Inflammatory macrophage (primary cell): ENCODE measurements around the gene LIN54.
"Not testable (repeated sequence)": the region's sequence is repeated elsewhere in the genome, so short reads cannot be mapped to it uniquely, and the experiment has no call there.

Experiments
- DNase-seq, 2 donors: peaks; one replicate each; pipeline ENCODE4 v3.0.0-alpha.2; 2020 to 2022

The LIN54 gene

DNA sequence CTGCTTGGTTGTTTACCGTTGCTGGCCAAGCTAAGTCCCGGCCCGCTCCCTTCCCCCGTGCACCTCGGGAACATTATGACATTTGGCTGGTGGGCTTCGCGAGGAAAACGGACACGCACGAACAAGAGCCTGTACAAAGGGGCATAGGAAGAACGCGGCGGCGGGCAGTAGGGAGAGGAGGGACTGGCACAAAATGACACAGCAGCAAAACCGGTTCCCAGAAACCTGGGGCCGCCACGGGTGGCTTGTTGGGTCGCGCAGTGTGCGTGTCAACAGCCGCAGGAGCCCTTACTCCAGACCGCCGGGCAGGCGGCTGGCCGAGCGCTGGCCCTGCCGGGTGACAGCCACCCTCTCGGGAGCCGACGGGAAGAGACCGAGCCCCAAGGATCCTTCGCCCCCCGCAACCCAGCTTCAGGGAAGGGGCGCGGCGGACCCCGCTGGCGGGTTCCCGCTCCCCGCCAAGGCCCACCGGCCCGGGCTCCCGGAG lies 1.6 kb upstream of the LIN54 start:
- DNase-seq: peak; percentile 20 to 45

DNA sequence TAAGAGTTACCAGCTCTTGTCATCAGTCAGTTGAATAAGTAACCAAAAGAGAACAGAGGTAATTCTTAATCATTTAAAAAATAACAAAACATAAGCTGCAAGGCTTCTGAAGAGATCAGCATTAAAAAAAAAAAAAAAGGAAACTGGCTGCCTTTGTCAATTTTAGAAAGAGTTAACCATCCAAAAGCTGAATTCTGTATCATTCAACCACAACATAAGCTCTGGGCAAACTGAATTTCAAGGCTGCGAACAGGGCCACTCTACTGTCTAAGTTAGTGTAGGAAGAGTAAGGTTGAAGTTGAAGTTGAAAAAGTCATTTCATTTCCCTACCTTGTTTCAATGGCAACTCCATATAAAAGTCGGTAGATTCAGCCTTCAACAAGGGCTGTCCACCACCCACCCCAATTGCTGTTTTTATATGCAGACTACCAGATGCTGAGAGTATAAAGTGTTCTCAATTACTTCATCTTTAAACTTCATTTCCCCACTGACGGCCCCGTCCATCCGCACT lies 1.1 kb upstream of the LIN54 start:
- peak in 1 of 2 donors; percentile 18 for DNase-seq

DNA sequence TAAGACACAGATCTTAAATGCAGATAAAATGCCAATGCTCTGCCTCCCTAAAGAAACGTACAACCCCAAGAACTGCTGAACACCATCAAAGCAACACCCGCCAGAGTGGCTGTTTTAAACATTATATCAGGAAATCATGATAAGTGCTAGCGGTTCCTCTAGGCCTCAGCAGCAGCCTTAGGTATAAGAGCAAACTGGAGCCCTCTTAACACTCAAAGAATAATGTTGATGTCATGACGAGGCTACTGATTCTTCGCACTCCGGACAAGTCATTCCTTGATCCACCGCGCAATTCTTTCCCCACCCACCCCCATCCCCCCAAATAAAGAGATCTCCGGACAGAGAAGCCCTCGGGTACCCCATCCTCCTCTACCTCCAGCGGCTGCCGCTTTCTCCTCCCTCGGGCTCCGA lies 507 bp downstream of the LIN54 start:
- peak; percentile 11 to 18 for DNase-seq

DNA sequence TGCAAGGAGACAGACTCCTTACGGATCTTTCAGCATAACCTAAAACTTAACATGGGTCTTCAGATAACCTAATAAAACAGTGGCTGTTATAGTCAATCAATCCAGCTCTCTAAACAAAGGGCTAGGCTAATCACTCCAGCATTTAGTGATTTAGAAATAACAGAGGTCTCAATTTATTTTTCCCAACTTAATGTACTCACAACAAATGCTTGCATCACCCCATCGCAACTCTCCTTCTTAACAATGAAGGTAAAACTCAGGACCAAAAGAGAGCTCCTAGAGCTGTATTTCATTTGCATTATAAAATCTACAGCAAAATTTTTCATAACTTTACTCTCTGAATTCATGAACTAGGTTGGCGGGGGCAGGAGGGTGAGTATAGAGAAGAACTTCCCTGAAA lies 1.1 kb downstream of the LIN54 start:
- no peak for DNase-seq

DNA sequence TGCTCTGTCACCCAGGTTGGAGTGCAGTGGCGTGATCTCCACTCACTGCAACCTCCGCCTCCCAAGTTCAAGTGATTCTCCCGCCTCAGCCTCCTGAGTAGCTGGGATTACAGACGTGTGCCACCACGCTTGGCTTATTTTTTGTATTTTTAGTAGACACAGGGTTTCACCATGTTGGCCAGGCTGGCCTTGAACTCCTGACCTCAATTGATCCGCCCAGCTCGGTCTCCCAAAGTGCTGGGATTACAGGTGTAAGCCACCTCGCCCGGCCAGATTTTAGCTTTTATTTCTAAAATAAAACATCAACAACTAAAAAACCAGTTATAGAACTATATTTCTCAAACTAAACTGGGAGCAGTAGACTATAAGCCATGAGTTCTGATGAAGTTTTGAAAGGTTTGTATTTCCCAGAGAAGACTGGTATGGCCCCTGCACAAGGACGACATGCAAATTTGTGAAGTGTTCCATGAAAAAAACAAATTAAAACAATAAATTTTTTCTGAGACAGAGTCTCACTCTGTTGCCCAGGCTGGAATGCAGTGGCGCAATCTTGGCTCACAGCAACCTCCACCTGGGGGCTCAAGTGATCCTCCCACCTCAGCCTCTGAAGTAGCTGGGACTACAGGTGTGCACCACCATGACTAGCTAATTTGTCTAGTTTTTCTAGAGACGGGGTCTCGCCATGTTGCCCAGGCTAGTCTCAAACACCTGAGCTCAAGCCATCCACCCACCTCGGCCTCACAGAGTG lies 7.4 kb downstream of the LIN54 start:
- DNase-seq: not testable (repeated sequence)

DNA sequence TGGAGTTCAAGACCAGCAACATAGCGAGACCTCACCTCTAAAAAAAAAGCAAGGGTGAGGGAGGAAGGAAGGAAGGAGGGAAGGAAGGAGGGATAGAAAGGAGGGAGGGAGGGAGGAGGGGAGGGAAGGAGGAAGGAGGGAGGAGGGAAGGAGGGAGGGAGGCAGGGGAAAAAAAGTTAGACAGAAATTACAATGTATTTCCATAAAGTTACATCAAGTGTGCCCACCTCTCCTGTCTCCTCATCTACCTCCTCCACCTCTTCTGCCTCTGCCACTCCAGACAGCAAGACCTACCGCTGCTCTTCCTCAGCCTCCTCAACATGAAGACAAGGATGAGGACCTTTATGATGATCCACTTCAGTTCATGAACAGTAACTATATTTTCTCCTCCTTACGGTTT lies 8.3 kb downstream of the LIN54 start:
- DNase-seq: no peak

DNA sequence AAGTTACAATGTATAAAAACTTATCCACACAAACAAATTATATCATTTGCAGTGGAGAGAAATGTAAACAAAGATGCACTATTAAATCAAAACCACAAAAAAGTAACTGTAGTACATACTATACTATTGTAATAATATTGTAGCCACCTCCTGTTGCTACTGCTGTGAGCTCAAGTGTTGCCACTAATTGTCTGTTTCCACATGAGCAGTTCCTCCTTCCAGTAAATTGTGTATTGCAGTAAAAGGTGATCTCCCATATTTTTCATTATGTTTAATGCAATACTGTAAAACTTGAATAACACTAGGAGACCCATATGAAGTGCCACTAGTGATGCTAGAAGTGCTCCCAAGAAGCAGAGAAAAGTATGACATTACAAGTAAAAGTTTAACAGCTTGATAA lies 11.7 kb downstream of the LIN54 start:
- DNase-seq: no peak

DNA sequence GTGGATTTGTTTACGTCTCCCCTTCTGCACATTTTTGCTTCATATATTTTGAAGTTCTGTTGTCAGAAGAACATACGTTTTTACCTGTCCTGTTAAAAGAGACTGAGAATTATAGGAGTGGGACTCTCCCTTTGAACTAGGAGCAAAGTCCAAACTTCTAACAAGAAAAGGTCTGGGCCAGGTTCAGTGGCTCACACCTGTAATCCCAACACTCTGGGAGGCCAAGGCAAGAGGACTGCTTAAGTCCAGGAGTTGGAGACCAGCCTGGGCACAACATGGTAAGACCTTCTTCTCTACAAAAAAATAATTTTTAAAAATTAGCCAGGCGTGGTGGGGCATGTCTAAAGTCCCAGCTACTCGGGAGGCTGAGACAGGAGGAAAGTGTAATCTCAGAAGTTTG lies 15.8 kb downstream of the LIN54 start:
- DNase-seq: no peak

DNA sequence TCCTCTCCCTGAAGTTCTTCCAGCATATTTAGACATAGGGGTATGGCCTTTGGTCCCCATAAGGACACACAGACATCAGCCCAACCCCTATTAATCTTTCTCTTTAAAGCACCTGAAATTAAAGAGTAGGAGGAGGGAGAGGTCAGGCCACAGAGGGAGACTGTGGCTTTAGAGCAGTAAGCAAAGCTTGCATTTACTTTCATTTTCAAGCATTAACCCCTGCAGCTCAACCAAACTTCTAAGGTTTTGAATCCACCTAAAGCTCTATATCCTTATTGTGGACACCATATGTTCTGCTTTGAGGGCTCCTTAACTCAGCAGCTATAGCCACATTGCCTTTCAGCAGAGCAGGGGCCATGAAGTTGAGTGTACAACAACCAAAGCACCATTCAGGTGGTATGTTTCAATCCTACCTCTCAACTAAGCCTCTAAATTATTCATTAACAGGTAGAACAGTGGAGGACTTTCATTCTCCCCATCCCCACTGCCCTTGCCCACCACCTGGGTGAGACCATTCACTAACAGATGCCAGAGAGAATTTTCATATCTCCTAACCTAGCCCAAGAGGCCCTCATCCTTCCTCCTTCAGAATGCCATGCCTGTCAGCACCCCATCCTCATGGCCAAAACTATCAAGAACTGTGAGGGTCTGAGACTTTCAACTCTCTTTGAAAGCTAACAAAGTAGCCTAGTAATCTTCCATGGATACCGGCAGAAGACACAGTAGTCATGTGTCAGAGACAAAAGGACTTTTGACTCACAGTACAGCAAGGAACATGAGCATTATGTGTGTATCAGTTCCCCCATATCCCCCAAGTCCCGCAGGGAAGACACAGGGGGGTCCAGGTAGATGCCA lies 20.8 kb downstream of the LIN54 start:
- no peak for DNase-seq

DNA sequence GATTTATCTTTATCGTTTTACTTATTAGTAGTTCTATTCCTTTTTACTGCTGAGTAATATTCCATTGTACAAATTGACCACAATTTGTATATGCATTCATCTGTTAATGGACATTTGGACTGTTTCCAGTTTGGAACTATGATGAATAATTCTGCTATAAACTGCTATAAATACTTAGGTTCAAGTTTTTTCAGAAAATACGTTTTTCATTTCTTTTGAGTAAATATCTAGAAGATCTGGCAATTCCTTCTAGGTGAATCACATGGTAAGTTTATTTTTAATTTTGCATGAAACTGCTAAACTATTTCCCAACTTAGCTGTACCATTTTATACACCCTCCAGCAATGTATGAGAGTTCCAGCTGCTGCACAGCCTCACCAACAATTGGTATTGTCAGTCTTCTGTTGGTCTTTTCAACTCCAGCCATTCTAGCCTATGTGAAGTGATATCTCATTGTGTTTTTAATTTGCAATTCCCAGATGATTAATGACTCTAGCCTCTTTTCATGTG lies 22.2 kb downstream of the LIN54 start:
- DNase-seq: no peak

DNA sequence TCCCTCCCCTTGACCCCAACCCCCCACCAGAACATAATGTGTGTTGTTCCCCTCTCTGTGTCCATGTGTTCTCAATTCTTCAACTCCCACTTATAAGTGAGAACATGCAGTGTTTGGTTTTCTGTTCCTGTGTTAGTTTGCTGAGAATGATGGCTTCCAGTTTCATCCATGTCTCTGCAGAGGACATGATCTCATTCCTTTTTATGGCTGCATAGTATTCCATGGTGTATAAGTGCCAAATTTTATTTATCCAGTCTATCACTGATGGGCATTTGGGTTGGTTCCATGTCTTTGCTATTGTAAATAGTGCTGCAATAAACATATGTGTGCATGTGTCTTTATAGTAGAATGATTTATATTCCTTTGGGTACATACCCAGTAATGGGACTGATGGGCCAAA lies 23.1 kb downstream of the LIN54 start:
- not testable (repeated sequence) for DNase-seq

DNA sequence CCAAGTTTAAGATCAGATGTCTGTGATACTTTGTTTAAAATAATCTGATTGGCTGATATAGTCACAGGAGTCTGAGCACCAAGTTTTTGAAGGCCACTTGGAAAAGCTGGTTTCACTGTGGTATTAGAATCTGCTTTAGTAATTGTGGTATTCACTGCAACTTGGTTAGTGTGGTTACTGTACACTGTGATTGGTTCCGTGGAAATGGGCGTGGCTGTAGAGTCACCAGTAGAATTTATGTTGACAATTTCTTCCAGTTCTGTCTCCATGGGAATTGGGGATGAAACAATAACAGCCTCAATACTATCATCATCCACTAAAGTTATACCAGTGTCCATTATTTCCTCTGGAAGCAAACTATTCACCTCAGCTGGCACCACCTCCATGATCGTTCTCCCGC lies 26.2 kb downstream of the LIN54 start:
- DNase-seq: peak in 1 of 2 donors; percentile 37

DNA sequence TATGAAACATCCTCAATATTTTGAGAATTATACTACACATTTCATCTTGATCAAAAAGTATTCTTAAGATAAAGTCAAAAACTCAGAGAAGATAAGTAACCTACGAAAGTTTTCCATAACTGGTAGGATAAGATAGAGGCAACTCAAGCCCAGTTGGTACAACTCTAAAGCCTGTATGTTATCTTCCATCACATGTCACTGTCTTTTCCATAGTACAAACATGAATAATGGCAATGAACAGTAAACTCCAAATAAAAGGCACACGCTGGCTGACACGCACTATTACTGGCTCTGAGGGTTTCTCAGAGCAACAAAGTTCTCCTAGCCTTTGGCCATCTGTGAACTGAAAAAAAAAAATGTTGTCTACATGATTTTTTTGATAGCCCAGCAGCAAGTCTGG lies 27.2 kb downstream of the LIN54 start:
- no peak for DNase-seq

DNA sequence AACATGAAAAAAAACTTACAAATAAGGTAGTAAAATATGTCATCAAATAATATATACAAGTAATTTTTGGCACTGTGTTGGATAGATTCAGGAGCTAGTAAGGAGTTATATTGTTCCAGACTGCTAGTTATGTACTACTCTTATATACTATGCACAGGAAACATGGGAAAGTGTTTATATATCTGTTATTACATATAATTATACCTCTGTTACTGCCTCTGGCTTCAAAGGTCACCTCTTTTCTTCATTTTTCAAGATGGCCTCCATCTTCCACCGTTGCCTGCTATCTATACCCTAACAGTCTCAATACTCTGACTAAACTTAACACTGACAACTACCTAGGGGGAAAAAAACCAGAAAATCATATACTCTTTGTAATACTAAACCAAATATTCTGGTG lies 29.5 kb downstream of the LIN54 start:
- DNase-seq: no peak

DNA sequence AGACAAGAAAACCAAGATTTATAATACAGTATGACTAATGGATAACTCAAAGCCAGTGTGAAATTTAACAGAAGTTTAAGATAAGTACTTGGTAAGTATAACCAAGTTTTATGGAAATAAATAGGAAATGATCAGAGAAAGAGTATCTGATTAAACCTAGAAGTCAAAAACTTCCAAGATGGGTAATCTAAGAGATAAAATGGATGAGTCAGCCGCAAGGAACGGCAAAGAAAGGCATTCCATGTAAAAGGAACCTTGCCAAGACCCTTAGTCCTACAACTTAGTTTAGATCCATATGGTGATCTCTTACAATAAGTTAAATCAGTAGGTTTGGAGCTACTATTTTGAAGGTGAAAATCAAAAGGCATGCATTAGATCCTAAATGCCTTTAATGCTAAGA lies 34.8 kb downstream of the LIN54 start:
- no peak for DNase-seq

DNA sequence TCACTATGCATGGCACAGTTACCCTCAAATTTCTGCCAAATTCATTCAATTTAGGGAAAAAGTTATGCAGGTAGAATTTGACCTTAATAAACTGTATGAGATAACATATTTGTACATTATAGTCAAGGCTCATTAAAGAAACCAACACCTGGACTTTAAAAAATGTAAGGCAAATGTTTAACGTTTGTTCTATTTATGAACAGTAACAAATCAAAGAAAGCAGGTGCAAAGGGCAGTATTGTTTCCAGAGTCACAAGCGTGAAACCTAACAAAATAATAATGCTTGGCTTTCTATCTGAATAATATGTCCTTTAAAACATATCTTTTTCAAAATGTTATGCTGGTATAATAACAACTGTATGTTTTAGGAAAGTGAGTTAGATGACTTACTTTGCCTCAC lies 41.2 kb downstream of the LIN54 start:
- no peak for DNase-seq

DNA sequence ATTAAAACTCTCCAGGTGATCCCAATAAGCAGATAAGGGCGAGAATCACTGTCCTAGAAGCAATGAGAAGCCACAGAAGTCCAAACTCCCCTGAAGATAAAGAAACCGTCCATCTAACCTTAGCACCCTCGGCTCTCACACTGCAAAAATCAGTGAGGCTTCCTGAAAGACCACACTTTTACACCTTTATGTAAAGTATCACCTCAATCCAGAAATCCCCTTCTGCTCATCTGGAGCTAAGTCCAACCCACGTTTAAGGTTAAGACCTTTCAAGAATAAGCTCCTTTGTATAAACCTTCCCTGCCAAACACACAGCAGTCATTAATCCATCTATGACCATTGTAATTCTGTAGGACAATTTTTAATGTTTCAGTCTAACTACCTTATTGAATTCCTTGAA lies 41.7 kb downstream of the LIN54 start:
- DNase-seq: no peak

DNA sequence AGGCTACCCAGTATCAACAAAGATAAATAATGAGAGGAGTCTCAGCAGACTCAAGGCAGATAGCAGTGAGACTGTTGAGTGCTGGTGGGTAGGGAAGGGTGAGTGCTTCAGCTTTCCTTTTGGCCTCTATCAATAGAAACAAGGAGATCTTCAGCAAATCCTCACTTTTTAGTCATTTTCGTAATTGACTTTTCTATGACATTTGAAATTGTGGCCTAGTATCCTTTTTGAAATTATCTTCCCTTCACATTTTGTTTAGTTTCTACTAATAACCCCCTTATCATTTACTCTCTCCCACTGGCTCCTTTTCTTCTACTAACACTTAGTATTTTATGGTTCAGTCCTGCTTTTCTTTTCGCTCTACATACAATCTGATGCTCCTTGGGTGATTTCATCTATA lies 44.9 kb downstream of the LIN54 start:
- no peak for DNase-seq

DNA sequence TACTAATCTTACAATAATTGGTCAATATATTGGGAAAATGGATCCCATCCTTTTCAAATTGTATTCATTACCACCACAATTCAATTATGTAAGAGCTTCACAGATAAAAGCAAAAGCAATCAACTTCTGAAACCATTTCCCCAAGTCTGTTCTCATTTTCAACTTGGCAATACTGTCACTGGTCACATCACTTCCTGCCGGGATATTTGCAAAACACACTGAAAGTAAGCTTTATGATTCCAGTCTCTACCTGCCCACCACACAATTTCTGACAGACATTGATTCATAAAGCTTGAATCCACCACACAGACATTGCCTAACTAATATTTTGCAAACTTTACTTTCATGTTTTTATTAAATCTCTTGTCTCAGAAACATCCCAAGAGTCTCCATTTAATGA lies 53.6 kb downstream of the LIN54 start:
- peak; percentile 22 to 27 for DNase-seq

DNA sequence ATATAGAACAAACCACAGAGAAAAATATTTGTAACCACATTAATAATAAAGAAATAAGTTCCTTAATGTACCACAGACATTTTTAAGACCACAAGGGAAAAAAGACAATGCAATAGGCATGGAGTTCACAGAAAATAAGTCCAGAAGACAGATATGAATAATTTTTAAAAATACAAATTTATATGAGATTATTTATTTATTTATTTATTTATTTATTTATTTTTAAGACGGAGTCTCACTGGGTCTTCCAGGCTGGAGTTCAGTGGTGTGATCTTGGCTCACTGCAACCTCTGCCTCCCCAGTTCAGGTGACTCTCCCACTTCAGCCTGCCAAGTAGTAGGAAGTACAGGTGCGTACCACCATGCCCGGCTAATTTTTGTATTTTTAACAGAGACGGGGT lies 56.4 kb downstream of the LIN54 start:
- DNase-seq: no peak

DNA sequence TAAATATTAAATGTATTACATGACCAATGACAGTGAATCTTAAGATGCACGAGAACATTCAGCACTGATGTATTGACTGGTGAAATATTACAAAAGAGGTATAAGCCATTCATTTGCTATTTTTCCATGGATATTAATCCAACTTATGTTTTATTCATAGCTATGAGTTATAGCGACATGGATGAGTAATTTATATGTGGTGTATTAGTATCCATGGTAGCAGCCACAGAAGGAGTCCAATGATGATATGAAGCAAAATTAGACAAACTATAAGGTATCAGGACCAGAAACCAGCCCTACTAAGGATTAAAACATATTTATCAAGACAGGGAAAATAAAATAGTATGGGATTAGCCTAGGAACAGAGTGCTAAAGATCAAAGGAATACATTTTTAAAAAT lies 59.4 kb downstream of the LIN54 start:
- no peak for DNase-seq

DNA sequence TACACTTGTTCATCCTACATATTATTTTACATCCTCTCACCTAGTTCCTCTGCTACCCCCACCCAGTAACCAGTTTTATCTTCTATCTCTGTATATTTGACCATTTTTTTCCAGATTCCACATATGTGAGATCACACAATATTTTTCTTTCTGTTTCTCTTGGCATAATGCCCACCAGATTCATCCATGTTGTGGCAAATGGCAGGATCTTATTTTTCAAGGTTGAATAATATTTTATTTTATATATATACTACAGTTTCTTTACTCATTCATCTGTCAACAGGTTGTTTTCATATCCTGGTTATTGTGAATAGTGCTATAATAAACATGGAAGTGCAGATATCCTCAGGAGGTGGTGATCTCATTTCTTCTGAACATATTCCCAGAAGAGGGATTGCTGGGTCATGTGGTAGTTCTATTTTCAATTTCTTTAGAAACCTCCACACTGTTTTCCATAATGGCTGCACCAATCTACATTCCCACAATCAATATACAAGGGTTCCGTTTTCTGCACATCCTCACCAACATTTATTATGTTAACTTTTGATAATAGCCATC lies 61.9 kb downstream of the LIN54 start:
- no peak for DNase-seq

DNA sequence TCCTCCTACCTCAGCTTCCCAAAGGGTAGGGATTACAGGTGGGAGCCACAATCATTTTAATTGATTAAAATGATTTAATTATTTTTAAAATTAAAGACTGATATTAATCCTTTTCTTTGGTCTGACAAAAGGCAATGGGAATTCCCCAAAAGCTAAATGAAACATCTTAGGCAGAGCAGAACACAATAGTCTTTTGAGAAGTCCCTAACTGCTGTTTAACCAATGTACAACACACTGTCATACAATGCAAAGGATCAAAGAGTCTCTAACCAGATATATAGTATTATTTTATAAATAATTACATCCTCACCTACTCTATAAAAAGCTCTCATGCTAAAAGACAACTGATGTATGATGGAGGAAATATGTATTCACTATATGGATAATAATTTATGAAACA lies 63.1 kb downstream of the LIN54 start:
- no peak for DNase-seq
